DOHH2 (cell line): ENCODE measurements around the gene CLCN6.
A peak's percentile ranks its signal among the peaks of the same experiment; 100 is the strongest.

Experiments
- H3F3A ChIP-seq: fragments of 200-600 bp; sonication (generic), shearing (Covaris generic); 2 replicates; pipeline ENCODE4 v1.6.0; 2016; ENCODE audit warnings: antibody characterized with exemption, mild to moderate bottlenecking; ENCODE audit not compliant: control insufficient read depth, insufficient read depth
- H3K27ac ChIP-seq: fragments of 200-600 bp; sonication (generic); 2 replicates; pipeline ENCODE4 v1.5.1; 2014; ENCODE audit warnings: low read depth, mild to moderate bottlenecking, low read length, moderate library complexity
- H3K27me3 ChIP-seq: fragments of 200-600 bp; sonication (generic); 2 replicates; pipeline ENCODE4 v1.6.1; 2014; ENCODE audit warnings: mild to moderate bottlenecking, low read length, mixed read lengths; ENCODE audit not compliant: control insufficient read depth
- H3K36me3 ChIP-seq: fragments of 200-600 bp; sonication (generic); 2 replicates; pipeline ENCODE4 v1.6.1; 2014; ENCODE audit warnings: mild to moderate bottlenecking, low read length, moderate library complexity, mixed read lengths; ENCODE audit not compliant: control insufficient read depth
- H3K4me1 ChIP-seq: fragments of 200-600 bp; sonication (generic); 2 replicates; pipeline ENCODE4 v1.6.1; 2014; ENCODE audit warnings: mild to moderate bottlenecking, low read length, mixed read lengths; ENCODE audit not compliant: control insufficient read depth
- H3K4me2 ChIP-seq: fragments of 200-600 bp; sonication (generic); 2 replicates; pipeline ENCODE4 v1.6.0; 2014; ENCODE audit warnings: mild to moderate bottlenecking, low read length, moderate library complexity
- H3K4me3 ChIP-seq: fragments of 200-600 bp; sonication (generic); 2 replicates; pipeline ENCODE4 v1.5.1; 2014; ENCODE audit warnings: mild to moderate bottlenecking, low read length, mixed read lengths
- H3K79me2 ChIP-seq: fragments of 200-600 bp; sonication (generic); 2 replicates; pipeline ENCODE4 v1.6.1; 2014; ENCODE audit warnings: mild to moderate bottlenecking, low read length, mixed read lengths; ENCODE audit not compliant: control insufficient read depth
- H3K9me2 ChIP-seq: fragments of 200-600 bp; sonication (generic); replicated peaks from 2 replicates; pipeline ENCODE4 v1.6.1; 2014; ENCODE audit warnings: mild to moderate bottlenecking, low read length, mixed read lengths; ENCODE audit not compliant: control insufficient read depth
- H3K9me3 ChIP-seq: fragments of 200-600 bp; sonication (generic); 2 replicates; pipeline ENCODE4 v1.6.1; 2014; ENCODE audit warnings: antibody characterized with exemption, low read length, mixed read lengths; ENCODE audit not compliant: control insufficient read depth, insufficient read depth
- H4K20me1 ChIP-seq: fragments of 200-600 bp; sonication (generic); 2 replicates; pipeline ENCODE4 v1.6.0; 2014; ENCODE audit warnings: low read depth, mild to moderate bottlenecking, antibody characterized with exemption, low read length, moderate library complexity; ENCODE audit not compliant: control insufficient read depth, insufficient read depth
- EZH2phosphoT487 ChIP-seq: fragments of 200-600 bp; sonication (generic); IDR thresholded peaks from 2 replicates; pipeline ENCODE4 v1.6.1; 2017; ENCODE audit warnings: borderline replicate concordance, mild to moderate bottlenecking, antibody characterized with exemption, low read length, moderate library complexity, mixed read lengths
- TF ChIP-seq, protein P1 (sequence below): fragments of 200-600 bp; sonication (generic); IDR thresholded peaks from one replicate; pipeline ENCODE4 v1.5.1; 2014; ENCODE audit warnings: antibody characterized with exemption, mild to moderate bottlenecking, low read depth, low read length; ENCODE audit not compliant: poor library complexity, severe bottlenecking

The CLCN6 gene

DNA sequence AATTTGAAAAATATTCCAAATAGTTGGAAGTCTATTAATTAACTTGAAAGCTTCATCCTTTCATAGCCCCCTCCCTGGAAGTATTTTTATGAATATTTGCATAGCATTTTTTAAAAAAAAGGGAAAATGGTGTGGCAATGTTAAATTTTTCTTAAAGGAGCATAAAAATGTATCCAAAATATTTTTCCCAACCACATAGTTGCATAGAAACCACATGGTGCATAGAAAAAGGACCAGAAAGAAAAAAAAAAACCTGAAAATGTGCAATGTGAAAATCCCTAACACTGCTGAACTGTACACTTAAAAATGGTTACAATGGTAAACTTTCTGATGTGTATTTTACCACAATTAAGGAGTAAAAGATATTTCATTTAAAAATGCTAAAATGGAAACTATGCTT, 36.0 kb upstream of the CLCN6 start:
- H3F3A ChIP-seq: peaks cover 2% of the 10 kb centered on the region; the same call in 1 of the 2 replicates
- no peaks in the 10 kb centered on the region for H3K9me2 ChIP-seq
- H3K27me3 ChIP-seq: no peaks in the 10 kb centered on the region
- H3K79me2 ChIP-seq: no peaks in the 10 kb centered on the region
- H3K36me3 ChIP-seq: no peaks in the 10 kb centered on the region
- H3K4me3 ChIP-seq: no peak overlapping the region
- no peak overlapping the region for H3K27ac ChIP-seq
- no peaks in the 10 kb centered on the region for H4K20me1 ChIP-seq
- peaks cover 12% of the 10 kb centered on the region for H3K4me1 ChIP-seq
- no peak for TF ChIP-seq EZH2phosphoT487
- TF ChIP-seq, protein P1, sequence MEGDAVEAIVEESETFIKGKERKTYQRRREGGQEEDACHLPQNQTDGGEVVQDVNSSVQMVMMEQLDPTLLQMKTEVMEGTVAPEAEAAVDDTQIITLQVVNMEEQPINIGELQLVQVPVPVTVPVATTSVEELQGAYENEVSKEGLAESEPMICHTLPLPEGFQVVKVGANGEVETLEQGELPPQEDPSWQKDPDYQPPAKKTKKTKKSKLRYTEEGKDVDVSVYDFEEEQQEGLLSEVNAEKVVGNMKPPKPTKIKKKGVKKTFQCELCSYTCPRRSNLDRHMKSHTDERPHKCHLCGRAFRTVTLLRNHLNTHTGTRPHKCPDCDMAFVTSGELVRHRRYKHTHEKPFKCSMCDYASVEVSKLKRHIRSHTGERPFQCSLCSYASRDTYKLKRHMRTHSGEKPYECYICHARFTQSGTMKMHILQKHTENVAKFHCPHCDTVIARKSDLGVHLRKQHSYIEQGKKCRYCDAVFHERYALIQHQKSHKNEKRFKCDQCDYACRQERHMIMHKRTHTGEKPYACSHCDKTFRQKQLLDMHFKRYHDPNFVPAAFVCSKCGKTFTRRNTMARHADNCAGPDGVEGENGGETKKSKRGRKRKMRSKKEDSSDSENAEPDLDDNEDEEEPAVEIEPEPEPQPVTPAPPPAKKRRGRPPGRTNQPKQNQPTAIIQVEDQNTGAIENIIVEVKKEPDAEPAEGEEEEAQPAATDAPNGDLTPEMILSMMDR: no peak
- H3K9me3 ChIP-seq: no peaks in the 10 kb centered on the region
- H3K4me2 ChIP-seq: no peak overlapping the region

DNA sequence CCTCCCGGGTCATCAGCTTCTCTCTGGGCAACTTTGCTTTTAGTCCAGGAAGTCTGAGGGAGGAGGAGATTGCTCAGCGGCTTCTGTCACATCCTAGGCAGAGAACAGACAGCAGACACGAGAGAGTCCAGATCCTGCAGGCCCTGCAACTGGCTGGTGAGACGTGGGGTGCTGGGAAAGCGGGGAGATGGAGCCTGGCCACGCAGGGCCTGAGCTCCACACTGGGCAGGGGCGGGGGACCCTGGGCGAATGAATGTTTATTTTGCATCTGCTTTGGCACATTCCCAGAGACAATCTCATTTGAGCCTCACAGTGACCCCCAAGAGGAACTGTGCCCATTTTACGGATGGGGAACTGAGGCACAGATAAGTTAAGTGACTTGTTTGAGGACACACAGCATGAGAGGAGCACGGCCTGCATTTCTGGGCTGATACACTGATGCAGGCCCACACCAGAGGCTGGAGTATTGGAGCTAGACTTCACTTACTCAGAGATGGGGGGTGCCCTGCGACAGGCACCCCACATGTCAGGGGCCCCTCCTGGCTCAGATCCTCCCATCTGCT, 34.4 kb upstream of the CLCN6 start:
- peaks cover 12% of the 10 kb centered on the region for H3K4me1 ChIP-seq
- no peak overlapping the region for H3K4me2 ChIP-seq
- no peak overlapping the region for H3K27ac ChIP-seq
- no peaks in the 10 kb centered on the region for H3K36me3 ChIP-seq
- no peaks in the 10 kb centered on the region for H3K27me3 ChIP-seq
- H4K20me1 ChIP-seq: no peaks in the 10 kb centered on the region
- H3K79me2 ChIP-seq: no peaks in the 10 kb centered on the region
- no peak overlapping the region for H3K4me3 ChIP-seq
- no peak for TF ChIP-seq EZH2phosphoT487
- TF ChIP-seq, protein P1: no peak
- no peaks in the 10 kb centered on the region for H3K9me2 ChIP-seq
- H3F3A ChIP-seq: peaks cover 2% of the 10 kb centered on the region; the same call in 1 of the 2 replicates
- H3K9me3 ChIP-seq: no peaks in the 10 kb centered on the region

DNA sequence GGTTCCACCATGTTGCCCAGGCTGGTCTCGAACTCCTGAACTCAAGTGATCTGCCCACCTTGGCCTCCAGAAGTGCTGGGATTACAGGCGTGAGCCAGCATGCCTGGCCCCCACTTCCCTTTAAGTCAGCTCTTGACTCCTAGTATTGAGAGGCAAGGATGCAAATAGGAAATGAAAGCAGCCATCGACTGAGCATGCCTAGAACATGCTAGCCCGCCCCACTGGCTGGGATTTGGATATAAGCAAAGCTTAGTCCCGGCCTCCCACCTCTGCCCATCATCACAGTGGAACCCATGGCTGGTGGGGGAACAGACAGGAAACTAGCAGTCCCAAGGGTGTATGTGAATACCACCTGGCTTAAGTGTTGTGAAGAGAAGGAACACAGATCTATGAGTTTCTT, 33.5 kb upstream of the CLCN6 start:
- TF ChIP-seq, protein P1: no peak
- TF ChIP-seq EZH2phosphoT487: no peak
- Histone ChIP-seq H3K9me3 (no peaks in the 10 kb centered on the region), H3K36me3 (no peaks in the 10 kb centered on the region), H3K27me3 (no peaks in the 10 kb centered on the region), H3F3A (peaks cover 2% of the 10 kb centered on the region; the same call in 1 of the 2 replicates), H3K4me2 (peak overlapping the region; percentile 32), H3K79me2 (no peaks in the 10 kb centered on the region), H3K27ac (no peak overlapping the region), H3K9me2 (no peaks in the 10 kb centered on the region), H3K4me3 (no peak overlapping the region), H3K4me1 (peaks cover 12% of the 10 kb centered on the region), H4K20me1 (no peaks in the 10 kb centered on the region)
